Fibroblast of lung (primary cell): ENCODE results near the gene LRRK2.

Experiments
- CTCF ChIP-seq, 2 donors: IDR thresholded peaks in 1 of 2; conservative IDR thresholded peaks in 1 of 2; 1 replicate in 1 of 2; 2 replicates in 1 of 2; pipeline ENCODE4 v1.5.1; 2011 to 2012; ENCODE audit warnings: low read length in 2 of 2, control low read depth in 1 of 2, inconsistent platforms in 1 of 2, low read depth in 1 of 2, mild to moderate bottlenecking in 1 of 2
- EZH2 ChIP-seq: IDR thresholded peaks from 2 replicates; pipeline ENCODE4 v1.5.1; 2012; ENCODE audit warnings: low read length, control low read depth, mild to moderate bottlenecking; ENCODE audit errors: missing control alignments

- TF ChIP-seq EZH2: no peak
- no peak for TF ChIP-seq CTCF (conservative IDR thresholded peaks at IDR 0.05 in 1 of 2, IDR thresholded peaks at IDR 0.05 in 1 of 2; ENCODE audit: low read depth in 1 of 2, low read length in 2 of 2)
Measured at GRCh38 chr12:40227447-40227846, 2.6 kb downstream of the LRRK2 start.
